ENCODE measurements around the gene ARHGAP15.

Gene ARHGAP15

GRCh38 chr2:143282684-143283083, 153.5 kb downstream of the ARHGAP15 start:
- no peaks in the 10 kb centered on the region for H3K9me3 ChIP-seq (ENCODE audit: severe bottlenecking)
- no peak overlapping the region for H3K4me3 ChIP-seq (ENCODE audit: low read depth, low read length)
- H3K36me3 ChIP-seq, result no peaks in the 10 kb centered on the region
- DNase-seq, result no peak
- no peak overlapping the region for H3K27ac ChIP-seq
- TF ChIP-seq, protein P1, sequence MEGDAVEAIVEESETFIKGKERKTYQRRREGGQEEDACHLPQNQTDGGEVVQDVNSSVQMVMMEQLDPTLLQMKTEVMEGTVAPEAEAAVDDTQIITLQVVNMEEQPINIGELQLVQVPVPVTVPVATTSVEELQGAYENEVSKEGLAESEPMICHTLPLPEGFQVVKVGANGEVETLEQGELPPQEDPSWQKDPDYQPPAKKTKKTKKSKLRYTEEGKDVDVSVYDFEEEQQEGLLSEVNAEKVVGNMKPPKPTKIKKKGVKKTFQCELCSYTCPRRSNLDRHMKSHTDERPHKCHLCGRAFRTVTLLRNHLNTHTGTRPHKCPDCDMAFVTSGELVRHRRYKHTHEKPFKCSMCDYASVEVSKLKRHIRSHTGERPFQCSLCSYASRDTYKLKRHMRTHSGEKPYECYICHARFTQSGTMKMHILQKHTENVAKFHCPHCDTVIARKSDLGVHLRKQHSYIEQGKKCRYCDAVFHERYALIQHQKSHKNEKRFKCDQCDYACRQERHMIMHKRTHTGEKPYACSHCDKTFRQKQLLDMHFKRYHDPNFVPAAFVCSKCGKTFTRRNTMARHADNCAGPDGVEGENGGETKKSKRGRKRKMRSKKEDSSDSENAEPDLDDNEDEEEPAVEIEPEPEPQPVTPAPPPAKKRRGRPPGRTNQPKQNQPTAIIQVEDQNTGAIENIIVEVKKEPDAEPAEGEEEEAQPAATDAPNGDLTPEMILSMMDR (IDR thresholded peaks at IDR 0.05; ENCODE audit: low read depth, low read length), result peak; percentile 27; the same call in 1 of the 2 replicates
- no peaks in the 10 kb centered on the region for H3K27me3 ChIP-seq (ENCODE audit: insufficient read depth, low read depth, severe bottlenecking)

DNA sequence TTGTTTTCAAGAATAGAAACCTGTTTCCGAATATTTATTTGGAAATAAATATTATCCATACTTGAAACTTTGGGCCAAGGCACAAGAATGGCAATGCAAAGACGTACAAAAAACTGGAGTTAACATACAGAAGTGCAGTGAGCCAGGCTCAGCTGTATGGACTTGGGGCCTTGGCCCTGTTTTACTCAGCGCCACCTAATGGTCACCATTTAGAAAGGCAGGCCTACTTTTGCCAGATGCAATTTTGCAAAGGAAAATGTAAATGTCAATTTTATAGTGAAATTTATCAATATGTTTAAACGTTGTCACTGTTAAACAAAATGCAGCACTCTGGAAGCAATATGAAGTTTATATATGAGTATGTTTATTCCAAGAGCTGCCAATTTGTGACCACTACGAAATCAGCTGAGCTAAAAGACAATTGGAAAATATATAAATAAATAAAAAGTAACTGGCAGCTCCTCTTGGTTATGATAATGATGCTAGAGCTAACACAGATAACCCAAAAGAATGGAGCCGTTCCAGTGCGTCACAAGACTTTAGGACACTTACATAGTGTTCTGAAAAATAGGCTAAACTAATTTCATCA, 155.0 kb downstream of the ARHGAP15 start:
- TF ChIP-seq, protein P1 (IDR thresholded peaks at IDR 0.05; ENCODE audit: low read depth, low read length), result peak; percentile 76
- Histone ChIP-seq H3K36me3 (no peaks in the 10 kb centered on the region), H3K27ac (no peak overlapping the region), H3K4me3 (ENCODE audit: low read depth, low read length) (no peak overlapping the region), H3K9me3 (ENCODE audit: severe bottlenecking) (no peaks in the 10 kb centered on the region), H3K27me3 (ENCODE audit: insufficient read depth, low read depth, severe bottlenecking) (no peaks in the 10 kb centered on the region)
- DNase-seq, result peak; percentile 25

DNA sequence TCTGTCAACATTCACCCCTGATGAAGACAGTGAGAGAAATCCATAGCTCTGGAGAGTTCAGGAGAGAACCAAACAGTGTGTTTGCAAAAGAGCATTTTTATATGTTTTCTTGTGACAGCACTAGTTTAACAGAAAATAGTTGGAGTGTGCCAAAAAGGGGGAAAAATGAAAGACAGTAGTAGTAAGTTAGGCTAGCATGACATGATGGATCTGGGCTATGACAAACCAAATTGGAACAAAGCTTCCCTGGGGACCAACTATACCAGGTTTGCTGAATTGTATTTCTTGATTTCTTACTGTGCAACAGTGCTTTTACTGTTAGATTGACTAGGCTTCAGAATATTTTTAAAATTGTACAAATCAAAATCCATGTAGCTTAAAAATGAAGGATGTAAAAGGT, 159.8 kb downstream of the ARHGAP15 start:
- H3K9me3 ChIP-seq (ENCODE audit: severe bottlenecking), result no peaks in the 10 kb centered on the region
- H3K4me3 ChIP-seq (ENCODE audit: low read depth, low read length), result no peak overlapping the region
- H3K36me3 ChIP-seq, result no peaks in the 10 kb centered on the region
- no peak overlapping the region for H3K27ac ChIP-seq
- H3K27me3 ChIP-seq (ENCODE audit: insufficient read depth, low read depth, severe bottlenecking), result no peaks in the 10 kb centered on the region
- no peak for DNase-seq
- TF ChIP-seq, protein P1 (IDR thresholded peaks at IDR 0.05; ENCODE audit: low read depth, low read length), result no peak

GRCh38 chr2:143290221-143290620, 161.0 kb downstream of the ARHGAP15 start:
- DNase-seq, result no peak
- H3K36me3 ChIP-seq, result no peaks in the 10 kb centered on the region
- no peak overlapping the region for H3K4me3 ChIP-seq (ENCODE audit: low read depth, low read length)
- H3K27ac ChIP-seq, result no peak overlapping the region
- TF ChIP-seq, protein P1 (IDR thresholded peaks at IDR 0.05; ENCODE audit: low read depth, low read length), result no peak
- H3K27me3 ChIP-seq (ENCODE audit: insufficient read depth, low read depth, severe bottlenecking), result no peaks in the 10 kb centered on the region
- H3K9me3 ChIP-seq (ENCODE audit: severe bottlenecking), result no peaks in the 10 kb centered on the region

DNA sequence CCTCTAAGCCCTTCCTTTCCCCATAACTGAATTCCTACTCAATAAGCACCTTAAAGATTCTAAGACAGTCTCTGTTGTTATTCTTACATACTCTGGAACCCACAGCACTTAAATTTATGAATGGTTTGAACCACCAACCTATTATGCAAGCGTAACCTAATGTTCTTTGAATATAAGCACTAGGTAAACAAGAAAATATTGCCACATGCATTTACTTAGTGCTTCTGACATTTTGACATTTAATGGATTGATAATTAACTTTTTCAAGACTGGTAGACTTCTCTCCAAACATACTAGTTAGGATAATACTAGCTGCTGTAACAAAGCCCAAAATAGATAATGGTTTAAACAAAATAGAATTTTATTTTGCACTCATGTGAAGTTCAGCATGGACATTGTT, 164.8 kb downstream of the ARHGAP15 start:
- Histone ChIP-seq H3K4me3 (ENCODE audit: low read depth, low read length) (no peak overlapping the region), H3K27me3 (ENCODE audit: insufficient read depth, low read depth, severe bottlenecking) (no peaks in the 10 kb centered on the region), H3K36me3 (no peaks in the 10 kb centered on the region), H3K9me3 (ENCODE audit: severe bottlenecking) (no peaks in the 10 kb centered on the region), H3K27ac (no peak overlapping the region)
- TF ChIP-seq, protein P1 (IDR thresholded peaks at IDR 0.05; ENCODE audit: low read depth, low read length), result no peak
- no peak for DNase-seq

DNA sequence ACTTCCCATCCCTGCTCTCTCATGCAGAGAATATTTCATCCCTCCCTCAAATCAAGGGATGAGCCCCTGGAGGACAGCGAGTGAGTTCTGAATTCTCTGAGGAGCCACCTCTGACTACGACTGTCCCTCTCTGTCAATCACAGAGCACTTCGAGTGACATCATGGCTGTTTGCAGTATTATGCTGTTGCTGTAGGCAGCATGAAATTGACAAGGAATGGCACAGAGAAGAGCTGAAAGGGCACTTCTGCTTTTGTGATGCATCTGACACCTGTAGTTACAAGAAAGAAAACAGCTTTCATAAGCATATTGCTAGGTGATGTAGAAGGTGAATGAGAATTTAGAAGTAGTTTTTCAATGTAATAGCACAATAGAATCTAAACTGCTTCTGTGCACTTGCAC, 166.9 kb downstream of the ARHGAP15 start:
- Histone ChIP-seq H3K36me3 (no peaks in the 10 kb centered on the region), H3K27me3 (ENCODE audit: insufficient read depth, low read depth, severe bottlenecking) (no peaks in the 10 kb centered on the region), H3K27ac (no peak overlapping the region), H3K4me3 (ENCODE audit: low read depth, low read length) (no peak overlapping the region), H3K9me3 (ENCODE audit: severe bottlenecking) (no peaks in the 10 kb centered on the region)
- TF ChIP-seq, protein P1 (IDR thresholded peaks at IDR 0.05; ENCODE audit: low read depth, low read length), result no peak
- DNase-seq, result no peak
